Measurements from ENCODE around the gene RXRG.

- TF ChIP-seq YY1 (IDR thresholded peaks at IDR 0.05; ENCODE audit: insufficient read depth, insufficient read length) (no peak), ZNF274 (IDR thresholded peaks at IDR 0.05; ENCODE audit: low read depth, low read length) (no peak), SUZ12 (IDR thresholded peaks at IDR 0.05; ENCODE audit: extremely low read depth, insufficient read depth, insufficient read length) (no peak)
Observed at GRCh38 chr1:165481820-165482532, 37.0 kb upstream of the RXRG start.
